A549 (cell line): ENCODE results near the gene MSANTD1.

ENCODE experiments used
- EHF ChIP-seq: fragments of 250-450 bp; sonication (Bioruptor Pico); IDR thresholded peaks from 2 replicates; pipeline ENCODE4 v1.5.0; 2020; ENCODE audit warnings: mild to moderate bottlenecking
- EP300 ChIP-seq, 2 experiments: fragments of >200 bp; sonication (Bioruptor Twin); formaldehyde crosslinking; IDR thresholded peaks; 2 replicates in 1 of 2; 3 replicates in 1 of 2; pipeline ENCODE4 v1.6.1; 2016 to 2017
- FOSL2 ChIP-seq, 2 experiments: fragments of 450-650 bp in 1 of 2; fragments of >200 bp in 1 of 2; sonication (Bioruptor Twin) in 1 of 2; formaldehyde crosslinking; IDR thresholded peaks; 2 replicates each; pipeline versions ENCODE4 v1.5.0 to v1.6.1; 2016 to 2020; ENCODE audit warnings: mild to moderate bottlenecking in 1 of 2, moderate library complexity in 1 of 2
- FOXS1 ChIP-seq: fragments of 250-450 bp; sonication (Bioruptor Pico); IDR thresholded peaks from 2 replicates; pipeline ENCODE4 v1.5.0; 2020; ENCODE audit warnings: mild to moderate bottlenecking, moderate library complexity
- MAZ ChIP-seq: fragments of 150-350 bp; IDR thresholded peaks from 2 replicates; pipeline ENCODE4 v1.6.1; 2014; ENCODE audit warnings: antibody characterized with exemption, low read depth, low read length, borderline replicate concordance
- SREBF2 ChIP-seq: fragments of 450-650 bp; IDR thresholded peaks from 2 replicates; pipeline ENCODE4 v1.6.1; 2014; ENCODE audit warnings: mild to moderate bottlenecking, moderate library complexity
- ZNF302 ChIP-seq: fragments of 250-450 bp; sonication (Bioruptor Pico); IDR thresholded peaks from 2 replicates; pipeline ENCODE4 v1.9.0; 2021; ENCODE audit warnings: inconsistent platforms, mild to moderate bottlenecking, moderate library complexity
- TF ChIP-seq, protein P1 (sequence below): fragments of >200 bp; sonication (Bioruptor Twin); formaldehyde crosslinking; IDR thresholded peaks from 3 replicates; pipeline ENCODE4 v1.5.1; 2016
- TF ChIP-seq, protein P2 (sequence below): fragments of 450-650 bp; IDR thresholded peaks from 2 replicates; pipeline ENCODE4 v1.6.1; 2014; ENCODE audit warnings: antibody characterized with exemption
- TF ChIP-seq, protein P3 (sequence below): IDR thresholded peaks from 2 replicates; pipeline ENCODE4 v1.6.1; 2012
- TF ChIP-seq, protein P4 (sequence below): fragments of 150-350 bp; IDR thresholded peaks from 2 replicates; pipeline ENCODE4 v1.6.1; 2014; ENCODE audit warnings: low read depth, mild to moderate bottlenecking, low read length
- TF ChIP-seq, protein P5 (sequence below): fragments of 200-600 bp; sonication (generic); IDR thresholded peaks from 2 replicates; pipeline ENCODE4 v1.6.1; 2016; ENCODE audit warnings: antibody characterized with exemption, mild to moderate bottlenecking, moderate library complexity

DNA sequence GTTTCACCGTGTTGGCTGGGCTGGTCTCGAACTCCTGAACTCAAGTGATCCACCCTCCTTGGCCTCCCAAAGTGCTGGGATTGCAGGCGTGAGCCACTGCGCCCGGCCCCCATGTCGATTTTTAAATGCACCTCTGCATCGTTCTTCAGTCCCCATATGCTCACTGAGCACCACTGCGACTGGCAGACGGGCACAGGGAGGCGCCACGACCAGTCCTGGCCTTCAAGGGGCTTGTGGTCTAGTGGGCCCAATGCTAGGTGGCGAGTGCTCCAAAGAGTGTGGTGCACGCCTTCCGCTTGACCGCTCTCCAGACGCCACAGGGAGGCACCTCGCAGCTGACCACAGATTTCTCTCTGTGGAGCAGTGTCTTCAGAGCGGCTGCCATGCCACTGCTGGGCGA lies 11.7 kb upstream of the MSANTD1 start:
- TF ChIP-seq, protein P1, sequence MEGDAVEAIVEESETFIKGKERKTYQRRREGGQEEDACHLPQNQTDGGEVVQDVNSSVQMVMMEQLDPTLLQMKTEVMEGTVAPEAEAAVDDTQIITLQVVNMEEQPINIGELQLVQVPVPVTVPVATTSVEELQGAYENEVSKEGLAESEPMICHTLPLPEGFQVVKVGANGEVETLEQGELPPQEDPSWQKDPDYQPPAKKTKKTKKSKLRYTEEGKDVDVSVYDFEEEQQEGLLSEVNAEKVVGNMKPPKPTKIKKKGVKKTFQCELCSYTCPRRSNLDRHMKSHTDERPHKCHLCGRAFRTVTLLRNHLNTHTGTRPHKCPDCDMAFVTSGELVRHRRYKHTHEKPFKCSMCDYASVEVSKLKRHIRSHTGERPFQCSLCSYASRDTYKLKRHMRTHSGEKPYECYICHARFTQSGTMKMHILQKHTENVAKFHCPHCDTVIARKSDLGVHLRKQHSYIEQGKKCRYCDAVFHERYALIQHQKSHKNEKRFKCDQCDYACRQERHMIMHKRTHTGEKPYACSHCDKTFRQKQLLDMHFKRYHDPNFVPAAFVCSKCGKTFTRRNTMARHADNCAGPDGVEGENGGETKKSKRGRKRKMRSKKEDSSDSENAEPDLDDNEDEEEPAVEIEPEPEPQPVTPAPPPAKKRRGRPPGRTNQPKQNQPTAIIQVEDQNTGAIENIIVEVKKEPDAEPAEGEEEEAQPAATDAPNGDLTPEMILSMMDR, result no peak
- TF ChIP-seq, protein P2, sequence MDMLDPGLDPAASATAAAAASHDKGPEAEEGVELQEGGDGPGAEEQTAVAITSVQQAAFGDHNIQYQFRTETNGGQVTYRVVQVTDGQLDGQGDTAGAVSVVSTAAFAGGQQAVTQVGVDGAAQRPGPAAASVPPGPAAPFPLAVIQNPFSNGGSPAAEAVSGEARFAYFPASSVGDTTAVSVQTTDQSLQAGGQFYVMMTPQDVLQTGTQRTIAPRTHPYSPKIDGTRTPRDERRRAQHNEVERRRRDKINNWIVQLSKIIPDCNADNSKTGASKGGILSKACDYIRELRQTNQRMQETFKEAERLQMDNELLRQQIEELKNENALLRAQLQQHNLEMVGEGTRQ, result no peak
- TF ChIP-seq SREBF2, result no peak
- TF ChIP-seq, protein P3, sequence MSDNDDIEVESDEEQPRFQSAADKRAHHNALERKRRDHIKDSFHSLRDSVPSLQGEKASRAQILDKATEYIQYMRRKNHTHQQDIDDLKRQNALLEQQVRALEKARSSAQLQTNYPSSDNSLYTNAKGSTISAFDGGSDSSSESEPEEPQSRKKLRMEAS, result no peak
- TF ChIP-seq ZNF302, result no peak
- no peak for TF ChIP-seq FOXS1 (CRISPR knock-in tag)
- TF ChIP-seq, protein P4, sequence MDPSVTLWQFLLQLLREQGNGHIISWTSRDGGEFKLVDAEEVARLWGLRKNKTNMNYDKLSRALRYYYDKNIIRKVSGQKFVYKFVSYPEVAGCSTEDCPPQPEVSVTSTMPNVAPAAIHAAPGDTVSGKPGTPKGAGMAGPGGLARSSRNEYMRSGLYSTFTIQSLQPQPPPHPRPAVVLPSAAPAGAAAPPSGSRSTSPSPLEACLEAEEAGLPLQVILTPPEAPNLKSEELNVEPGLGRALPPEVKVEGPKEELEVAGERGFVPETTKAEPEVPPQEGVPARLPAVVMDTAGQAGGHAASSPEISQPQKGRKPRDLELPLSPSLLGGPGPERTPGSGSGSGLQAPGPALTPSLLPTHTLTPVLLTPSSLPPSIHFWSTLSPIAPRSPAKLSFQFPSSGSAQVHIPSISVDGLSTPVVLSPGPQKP, result no peak
- TF ChIP-seq MAZ, result no peak
- no peak for TF ChIP-seq FOSL2 (IDR thresholded peaks at IDR 0.05)
- no peak for TF ChIP-seq FOSL2 (CRISPR knock-in tag; IDR thresholded peaks at IDR 0.05)
- TF ChIP-seq EP300 (IDR thresholded peaks at IDR 0.05), result no peak
- TF ChIP-seq EHF, result no peak
- TF ChIP-seq, protein P5, sequence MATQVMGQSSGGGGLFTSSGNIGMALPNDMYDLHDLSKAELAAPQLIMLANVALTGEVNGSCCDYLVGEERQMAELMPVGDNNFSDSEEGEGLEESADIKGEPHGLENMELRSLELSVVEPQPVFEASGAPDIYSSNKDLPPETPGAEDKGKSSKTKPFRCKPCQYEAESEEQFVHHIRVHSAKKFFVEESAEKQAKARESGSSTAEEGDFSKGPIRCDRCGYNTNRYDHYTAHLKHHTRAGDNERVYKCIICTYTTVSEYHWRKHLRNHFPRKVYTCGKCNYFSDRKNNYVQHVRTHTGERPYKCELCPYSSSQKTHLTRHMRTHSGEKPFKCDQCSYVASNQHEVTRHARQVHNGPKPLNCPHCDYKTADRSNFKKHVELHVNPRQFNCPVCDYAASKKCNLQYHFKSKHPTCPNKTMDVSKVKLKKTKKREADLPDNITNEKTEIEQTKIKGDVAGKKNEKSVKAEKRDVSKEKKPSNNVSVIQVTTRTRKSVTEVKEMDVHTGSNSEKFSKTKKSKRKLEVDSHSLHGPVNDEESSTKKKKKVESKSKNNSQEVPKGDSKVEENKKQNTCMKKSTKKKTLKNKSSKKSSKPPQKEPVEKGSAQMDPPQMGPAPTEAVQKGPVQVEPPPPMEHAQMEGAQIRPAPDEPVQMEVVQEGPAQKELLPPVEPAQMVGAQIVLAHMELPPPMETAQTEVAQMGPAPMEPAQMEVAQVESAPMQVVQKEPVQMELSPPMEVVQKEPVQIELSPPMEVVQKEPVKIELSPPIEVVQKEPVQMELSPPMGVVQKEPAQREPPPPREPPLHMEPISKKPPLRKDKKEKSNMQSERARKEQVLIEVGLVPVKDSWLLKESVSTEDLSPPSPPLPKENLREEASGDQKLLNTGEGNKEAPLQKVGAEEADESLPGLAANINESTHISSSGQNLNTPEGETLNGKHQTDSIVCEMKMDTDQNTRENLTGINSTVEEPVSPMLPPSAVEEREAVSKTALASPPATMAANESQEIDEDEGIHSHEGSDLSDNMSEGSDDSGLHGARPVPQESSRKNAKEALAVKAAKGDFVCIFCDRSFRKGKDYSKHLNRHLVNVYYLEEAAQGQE, result no peak
